OCI-LY7 (cell line): ENCODE data around the gene VEGFB. TPM values are rescaled to one million over a fixed set of nuclear protein-coding genes. Genes with fewer than 3 reads are reported as not detected.

Source experiments
- BruUV-seq: library from RNA; stranded (reverse); fragments of 400-500 nt; replicated peaks from 2 replicates; lab custom pipeline; 2021; lab: Mats Ljungman, UMichigan
- CTCF ChIA-PET: fragments of 300-600 bp; sonication (Branson Sonifier 250); formaldehyde crosslinking; loops from one replicate; lab custom pipeline; 2022; ENCODE audit warnings: antibody characterized with exemption; ENCODE audit not compliant: unreplicated experiment; lab: Charles Lee
- POLR2A ChIA-PET: fragments of 300-600 bp; sonication (Branson Sonifier 250); formaldehyde crosslinking; loops from one replicate; lab custom pipeline; 2022; ENCODE audit warnings: antibody characterized with exemption; lab: Charles Lee
- DNase-seq: peaks from one replicate; pipeline ENCODE4 v3.0.0-alpha.2; 2015; ENCODE audit warnings: low spot score
- H2AFZ ChIP-seq: fragments of 200-600 bp; sonication (generic), shearing (Covaris generic); 2 replicates; pipeline ENCODE4 v1.6.1; 2014; ENCODE audit warnings: mild to moderate bottlenecking, antibody characterized with exemption, low read length, moderate library complexity
- H3K27ac ChIP-seq: fragments of 200-600 bp; sonication (generic); 2 replicates; pipeline ENCODE4 v1.5.1; 2014; ENCODE audit warnings: mixed run types, low read depth, mild to moderate bottlenecking, moderate library complexity, low read length, inconsistent platforms; ENCODE audit not compliant: poor library complexity, severe bottlenecking
- H3K36me3 ChIP-seq: fragments of 200-600 bp; sonication (generic); 2 replicates; pipeline ENCODE4 v1.6.1; 2014; ENCODE audit warnings: mild to moderate bottlenecking, antibody characterized with exemption, low read length, moderate library complexity, mixed read lengths; ENCODE audit not compliant: insufficient read depth
- H3K4me1 ChIP-seq: fragments of 200-600 bp; sonication (generic); 2 replicates; pipeline ENCODE4 v1.5.1; 2014; ENCODE audit warnings: mild to moderate bottlenecking, low read length; ENCODE audit not compliant: insufficient read depth, poor library complexity, severe bottlenecking
- H3K4me2 ChIP-seq: fragments of 200-600 bp; sonication (generic); 2 replicates; pipeline ENCODE4 v1.6.1; 2014; ENCODE audit warnings: mild to moderate bottlenecking, low read length
- H3K4me3 ChIP-seq: fragments of 200-600 bp; sonication (generic); 2 replicates; pipeline ENCODE4 v1.5.1; 2014; ENCODE audit warnings: mild to moderate bottlenecking, low read depth, low read length; ENCODE audit not compliant: poor library complexity, severe bottlenecking
- H3K79me2 ChIP-seq: fragments of 200-600 bp; sonication (generic); 2 replicates; pipeline ENCODE4 v1.6.1; 2016; ENCODE audit warnings: low read depth, mild to moderate bottlenecking, low read length, moderate library complexity, mixed read lengths; ENCODE audit not compliant: insufficient read depth
- H3K9me2 ChIP-seq: fragments of 200-600 bp; sonication (generic); 2 replicates; pipeline ENCODE4 v1.6.1; 2016; ENCODE audit warnings: mild to moderate bottlenecking, low read length, mixed read lengths; ENCODE audit not compliant: insufficient read depth
- H3K9me3 ChIP-seq: fragments of 200-600 bp; sonication (generic); 2 replicates; pipeline ENCODE4 v1.6.1; 2014; ENCODE audit warnings: mild to moderate bottlenecking, mixed run types, low read length, mixed read lengths
- H4K20me1 ChIP-seq: fragments of 200-600 bp; sonication (generic); 2 replicates; pipeline ENCODE4 v1.6.1; 2014; ENCODE audit warnings: mild to moderate bottlenecking, antibody characterized with exemption, low read length, moderate library complexity, mixed read lengths; ENCODE audit not compliant: insufficient read depth
- CTCF ChIP-seq: fragments of 200-600 bp; sonication (generic); conservative IDR thresholded peaks from 2 replicates; pipeline ENCODE4 v1.5.1; 2014; ENCODE audit warnings: mild to moderate bottlenecking, antibody characterized with exemption, low read length, moderate library complexity, mixed read lengths
- EZH2phosphoT487 ChIP-seq: fragments of 200-600 bp; sonication (generic); IDR thresholded peaks from 2 replicates; pipeline ENCODE4 v1.6.1; 2018; ENCODE audit warnings: low read depth, borderline replicate concordance, mild to moderate bottlenecking, mixed run types, antibody characterized with exemption, low read length, moderate library complexity, mixed read lengths
- intact Hi-C: fragments of 100-400 bp; cut with micrococcal nuclease; formaldehyde crosslinking; loops from one replicate; pipeline ENCODE4 v1.10.0; 2022; ENCODE audit not compliant: unreplicated experiment
- total RNA-seq, 2 experiments: library from RNA; depleted of rRNA in 1 of 2; stranded (reverse); fragments of >200 nt in 1 of 2; shearing (Covaris generic) in 1 of 2; gene quantifications; 2 replicates each; pipeline ENCODE4 v1.2.3, GENCODE V29; 2014 to 2022

The VEGFB gene
- total RNA-seq, 2 experiments from 2014 or later: 35.3 to 59.6 TPM

DNA sequence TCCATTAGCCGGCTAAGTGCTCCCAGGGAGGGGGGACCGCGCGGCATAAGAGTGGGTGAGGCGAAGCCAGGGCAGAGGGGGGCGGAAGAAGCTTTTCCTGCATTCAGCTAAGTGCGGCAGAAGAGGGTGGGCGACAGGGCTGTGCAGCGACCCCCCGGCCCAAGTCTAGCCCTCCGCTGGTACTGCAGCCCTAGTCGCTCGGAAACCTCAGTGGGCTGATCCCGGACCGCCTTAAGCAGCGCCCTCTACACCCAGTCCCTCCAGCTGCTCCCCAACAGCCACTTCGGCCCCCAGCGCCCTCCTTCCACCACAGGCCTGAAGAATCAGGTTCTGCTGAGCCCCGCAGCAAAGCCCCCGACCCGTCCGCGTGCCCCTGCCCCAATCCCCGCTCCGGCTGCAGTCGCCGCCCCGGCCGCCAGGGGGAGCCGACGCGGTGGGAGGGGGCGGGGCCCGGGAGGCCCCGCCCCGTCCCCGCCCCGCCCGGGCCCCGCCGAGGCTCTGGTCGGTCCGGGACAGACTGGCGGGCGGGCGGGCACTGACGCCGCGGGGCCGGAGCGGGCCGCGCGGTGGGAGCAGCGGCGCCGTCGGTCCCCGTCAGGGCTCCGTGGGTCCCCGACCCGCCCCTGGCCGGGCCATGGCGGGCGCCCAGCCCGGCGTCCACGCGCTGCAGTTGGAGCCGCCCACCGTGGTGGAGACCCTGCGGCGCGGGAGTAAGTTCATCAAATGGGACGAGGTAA is 16.8 kb downstream of the VEGFB start, which contains the start of gene PLCB3:
TSS of gene PLCB3 (plus strand) at position 515 of the 737 bp plus-strand sequence. CDS start at position 635, 120 bp downstream.
- DNase-seq: peak; percentile 70
- Histone ChIP-seq H3K27ac (no peak within 1 kb of the TSS), H2AFZ (peak within 1 kb of the TSS; percentile 63; the same call in 1 of the 2 replicates), H4K20me1 (no peaks in the 10 kb centered on the region), H3K4me2 (peak within 1 kb of the TSS; percentile 98), H3K36me3 (no peaks in the 10 kb centered on the region), H3K79me2 (peaks cover 1% of the 10 kb centered on the region; the same call in 1 of the 2 replicates), H3K4me3 (peak within 1 kb of the TSS; percentile 76), H3K9me2 (no peaks in the 10 kb centered on the region), H3K4me1 (peaks cover 55% of the 10 kb centered on the region), H3K9me3 (no peaks in the 10 kb centered on the region)
- CTCF ChIA-PET: interaction anchor here (1.4 kb wide), 1 partner anchor 46 kb away, joined by 3 read pairs; no protein-coding TSS in a partner anchor
- POLR2A ChIA-PET: no interaction called here
- intact Hi-C loops: loop anchor here (1.0 kb wide), 1 partner anchor 18 kb away; no protein-coding TSS in a partner anchor
- no peak for TF ChIP-seq EZH2phosphoT487
- TF ChIP-seq CTCF: peak; percentile 80
- BruUV-seq: no TSS peak

GRCh38 chr11:64251753-64252002 is 17.3 kb downstream of the VEGFB start:
- no TSS peak for BruUV-seq
- H3K4me3 ChIP-seq: peak overlapping the region; percentile 76
- ChIA-PET POLR2A (no interaction called here), CTCF (interaction anchor here (0.6 to 1.3 kb wide), 2 partner anchors 45 to 66 kb away, joined by 3 read pairs; partner anchors contain the start of gene TRMT112)
- H3K4me2 ChIP-seq: peak overlapping the region; percentile 98
- peak overlapping the region; percentile 54; the same call in 1 of the 2 replicates for H2AFZ ChIP-seq
- no peaks in the 10 kb centered on the region for H4K20me1 ChIP-seq
- no peak overlapping the region for H3K27ac ChIP-seq
- intact Hi-C loops: loop anchor here (1.0 kb wide), 1 partner anchor 18 kb away; no protein-coding TSS in a partner anchor
- no peaks in the 10 kb centered on the region for H3K79me2 ChIP-seq
- DNase-seq: no peak
- peaks cover 55% of the 10 kb centered on the region for H3K4me1 ChIP-seq
- H3K9me3 ChIP-seq: no peaks in the 10 kb centered on the region
- TF ChIP-seq EZH2phosphoT487 (no peak), CTCF (no peak)
- H3K36me3 ChIP-seq: no peaks in the 10 kb centered on the region
- no peaks in the 10 kb centered on the region for H3K9me2 ChIP-seq
